HFFc6 (cell line): ENCODE data around the gene ZG16B. TPM values are rescaled to one million over a fixed set of nuclear protein-coding genes. Genes with fewer than 3 reads are reported as not detected.

Experiments used
- DNase-seq: peaks from one replicate; pipeline ENCODE4 v3.0.0-alpha.2; 2018
- H3K27ac Mint-ChIP-seq: 2 replicates; pipeline ENCODE4 v1.8.0; 2020; ENCODE audit warnings: mild to moderate bottlenecking, mixed read lengths
- H3K27me3 Mint-ChIP-seq: 2 replicates; pipeline ENCODE4 v1.8.0; 2021; ENCODE audit warnings: mild to moderate bottlenecking, moderate library complexity, mixed read lengths; ENCODE audit not compliant: insufficient read depth
- H3K36me3 Mint-ChIP-seq: 2 replicates; pipeline ENCODE4 v1.8.0; 2021; ENCODE audit warnings: low read depth, mixed read lengths
- H3K4me1 Mint-ChIP-seq: 2 replicates; pipeline ENCODE4 v1.8.0; 2020; ENCODE audit warnings: low read depth, mixed read lengths
- H3K4me3 Mint-ChIP-seq: 2 replicates; pipeline ENCODE4 v1.8.0; 2020; ENCODE audit warnings: mild to moderate bottlenecking, moderate library complexity, mixed read lengths
- H3K9me3 Mint-ChIP-seq: 2 replicates; pipeline ENCODE4 v1.8.0; 2020; ENCODE audit warnings: mild to moderate bottlenecking, mixed read lengths
- CTCF ChIP-seq: fragments of 200-600 bp; sonication (generic); IDR thresholded peaks from 2 replicates; pipeline ENCODE4 v1.5.0; 2021; ENCODE audit warnings: antibody characterized with exemption, mild to moderate bottlenecking
- total RNA-seq, 6 experiments: library from RNA; stranded (reverse); fragmentation: NEBNext Ultra II Directional; extraction: Animal tissue kit (Norgen Biotek cat#: 25700); gene quantifications; 2 replicates in 1 of 6; 3 replicates in 5 of 6; pipeline ENCODE4 v1.2.3, GENCODE V29; 2021

ZG16B gene
- total RNA-seq, 6 experiments from 2014 or later, result 0.41 to 0.68 (median 0.46) TPM; not detected in 2

- Mint-ChIP-seq H3K36me3 (peaks cover 15% of the 10 kb centered on the region), H3K4me3 (no peak overlapping the region), H3K9me3 (peaks cover 19% of the 10 kb centered on the region), H3K27ac (no peak overlapping the region), H3K4me1 (peaks cover 6% of the 10 kb centered on the region), H3K27me3 (peaks cover 3% of the 10 kb centered on the region)
- no peak for DNase-seq
- TF ChIP-seq CTCF, result no peak
These were observed 26.8 kb downstream of the ZG16B start for GRCh38 chr16:2856686-2857450.

GRCh38 chr16:2857451-2858244 lies 27.5 kb downstream of the ZG16B start, which contains the start of gene PRSS22:
PRSS22 (minus strand) TSS chr16:2858170; CDS start chr16:2858104, 66 bp downstream.
- Mint-ChIP-seq H3K4me1 (peaks cover 6% of the 10 kb centered on the region), H3K36me3 (peaks cover 15% of the 10 kb centered on the region), H3K27ac (no peak within 1 kb of the TSS), H3K9me3 (peaks cover 19% of the 10 kb centered on the region), H3K27me3 (peaks cover 3% of the 10 kb centered on the region), H3K4me3 (peak within 1 kb of the TSS; percentile 74)
- DNase-seq, result no peak
- TF ChIP-seq CTCF, result no peak

- peaks cover 15% of the 10 kb centered on the region for H3K36me3 Mint-ChIP-seq
- no peak for DNase-seq
- no peak overlapping the region for H3K4me3 Mint-ChIP-seq
- no peak overlapping the region for H3K27ac Mint-ChIP-seq
- peaks cover 3% of the 10 kb centered on the region for H3K27me3 Mint-ChIP-seq
- TF ChIP-seq CTCF, result no peak
- peaks cover 6% of the 10 kb centered on the region for H3K4me1 Mint-ChIP-seq
- H3K9me3 Mint-ChIP-seq, result peaks cover 19% of the 10 kb centered on the region
These were observed 28.3 kb downstream of the ZG16B start for GRCh38 chr16:2858245-2859025.

- Mint-ChIP-seq H3K27me3 (peaks cover 3% of the 10 kb centered on the region), H3K9me3 (peaks cover 8% of the 10 kb centered on the region), H3K4me3 (no peak overlapping the region), H3K4me1 (peaks cover 6% of the 10 kb centered on the region), H3K27ac (no peak overlapping the region), H3K36me3 (peaks cover 6% of the 10 kb centered on the region)
- DNase-seq, result no peak
- TF ChIP-seq CTCF, result no peak
These were observed 29.7 kb downstream of the ZG16B start for GRCh38 chr16:2859686-2860265.
